Liver (tissue), 3 donors: ENCODE data around the gene ABHD15.

Experiments used
- NR2F2 ChIP-seq: IDR thresholded peaks from 2 replicates; pipeline ENCODE4 v1.6.1; 2016; ENCODE audit warnings: antibody characterized with exemption
- TAF1 ChIP-seq: conservative IDR thresholded peaks from 2 replicates; pipeline ENCODE4 v1.6.1; 2016; ENCODE audit warnings: antibody characterized with exemption, mild to moderate bottlenecking
- TF ChIP-seq, protein P1 (sequence below): fragments of 150-350 bp; IDR thresholded peaks from 2 replicates; pipeline ENCODE4 v1.5.1; 2017; ENCODE audit warnings: improper control_type of control experiment, low read depth, low read length; ENCODE audit not compliant: missing input control
- donor health status: healthy.
- donor health status: healthy.

DNA sequence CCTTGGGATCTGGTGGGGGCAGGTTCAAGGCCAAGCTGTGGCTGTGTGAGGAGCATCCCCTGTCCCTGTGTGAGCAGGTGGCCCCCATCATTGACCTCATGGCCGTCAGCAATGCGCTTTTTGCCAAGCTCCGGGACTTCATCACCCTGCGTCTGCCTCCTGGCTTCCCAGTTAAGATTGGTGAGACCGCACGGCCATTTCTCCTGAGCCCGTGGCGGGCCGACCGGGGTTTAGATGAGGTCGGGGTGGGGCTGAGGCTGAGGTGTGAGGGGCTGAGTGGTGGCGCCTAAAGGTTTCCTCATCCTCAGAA lies 45.2 kb upstream of the ABHD15 start:
- TF ChIP-seq, protein P1, sequence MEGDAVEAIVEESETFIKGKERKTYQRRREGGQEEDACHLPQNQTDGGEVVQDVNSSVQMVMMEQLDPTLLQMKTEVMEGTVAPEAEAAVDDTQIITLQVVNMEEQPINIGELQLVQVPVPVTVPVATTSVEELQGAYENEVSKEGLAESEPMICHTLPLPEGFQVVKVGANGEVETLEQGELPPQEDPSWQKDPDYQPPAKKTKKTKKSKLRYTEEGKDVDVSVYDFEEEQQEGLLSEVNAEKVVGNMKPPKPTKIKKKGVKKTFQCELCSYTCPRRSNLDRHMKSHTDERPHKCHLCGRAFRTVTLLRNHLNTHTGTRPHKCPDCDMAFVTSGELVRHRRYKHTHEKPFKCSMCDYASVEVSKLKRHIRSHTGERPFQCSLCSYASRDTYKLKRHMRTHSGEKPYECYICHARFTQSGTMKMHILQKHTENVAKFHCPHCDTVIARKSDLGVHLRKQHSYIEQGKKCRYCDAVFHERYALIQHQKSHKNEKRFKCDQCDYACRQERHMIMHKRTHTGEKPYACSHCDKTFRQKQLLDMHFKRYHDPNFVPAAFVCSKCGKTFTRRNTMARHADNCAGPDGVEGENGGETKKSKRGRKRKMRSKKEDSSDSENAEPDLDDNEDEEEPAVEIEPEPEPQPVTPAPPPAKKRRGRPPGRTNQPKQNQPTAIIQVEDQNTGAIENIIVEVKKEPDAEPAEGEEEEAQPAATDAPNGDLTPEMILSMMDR: no peak
- TF ChIP-seq NR2F2 (no peak), TAF1 (no peak)
